Effector memory CD4-positive, alpha-beta T cell (primary cell): ENCODE results near the gene PRR15L.
"Not testable (repeated sequence)": the region's sequence is repeated elsewhere in the genome, so short reads cannot be mapped to it uniquely, and the experiment has no call there.

Experiments used
- DNase-seq, 3 donors: peaks; one replicate each; pipeline ENCODE4 v3.0.0-alpha.2; 2020
- H3K27ac ChIP-seq: 2 replicates; pipeline ENCODE4 v1.7.0; 2013; ENCODE audit warnings: mild to moderate bottlenecking, low read length, moderate library complexity; ENCODE audit not compliant: insufficient read depth, poor library complexity, severe bottlenecking
- H3K27me3 ChIP-seq: replicated peaks from 2 replicates; pipeline ENCODE4 v1.7.0; 2013; ENCODE audit warnings: mild to moderate bottlenecking, low read length; ENCODE audit not compliant: insufficient read depth, control insufficient read depth, poor library complexity, severe bottlenecking
- H3K36me3 ChIP-seq: 2 replicates; pipeline ENCODE4 v1.7.0; 2013; ENCODE audit warnings: mild to moderate bottlenecking, low read length, moderate library complexity; ENCODE audit not compliant: control insufficient read depth, insufficient read depth
- H3K4me1 ChIP-seq: 2 replicates; pipeline ENCODE4 v1.7.0; 2013; ENCODE audit warnings: low read length, mild to moderate bottlenecking; ENCODE audit not compliant: control insufficient read depth, insufficient read depth, poor library complexity, severe bottlenecking
- H3K4me3 ChIP-seq: 2 replicates; pipeline ENCODE4 v1.7.0; 2013; ENCODE audit warnings: low read length, low read depth, mild to moderate bottlenecking; ENCODE audit not compliant: insufficient read depth, poor library complexity, severe bottlenecking
- H3K9me3 ChIP-seq: 2 replicates; pipeline ENCODE4 v1.7.0; 2013; ENCODE audit warnings: mild to moderate bottlenecking, low read length, moderate library complexity; ENCODE audit not compliant: control insufficient read depth
- total RNA-seq, 3 donors: gene quantifications; one replicate each; lab custom pipeline; 2026; lab: John Stamatoyannopoulos, UW

Gene PRR15L, protein sequence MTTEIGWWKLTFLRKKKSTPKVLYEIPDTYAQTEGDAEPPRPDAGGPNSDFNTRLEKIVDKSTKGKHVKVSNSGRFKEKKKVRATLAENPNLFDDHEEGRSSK
- total RNA-seq, result 0 reads per million in 3 donors

DNA sequence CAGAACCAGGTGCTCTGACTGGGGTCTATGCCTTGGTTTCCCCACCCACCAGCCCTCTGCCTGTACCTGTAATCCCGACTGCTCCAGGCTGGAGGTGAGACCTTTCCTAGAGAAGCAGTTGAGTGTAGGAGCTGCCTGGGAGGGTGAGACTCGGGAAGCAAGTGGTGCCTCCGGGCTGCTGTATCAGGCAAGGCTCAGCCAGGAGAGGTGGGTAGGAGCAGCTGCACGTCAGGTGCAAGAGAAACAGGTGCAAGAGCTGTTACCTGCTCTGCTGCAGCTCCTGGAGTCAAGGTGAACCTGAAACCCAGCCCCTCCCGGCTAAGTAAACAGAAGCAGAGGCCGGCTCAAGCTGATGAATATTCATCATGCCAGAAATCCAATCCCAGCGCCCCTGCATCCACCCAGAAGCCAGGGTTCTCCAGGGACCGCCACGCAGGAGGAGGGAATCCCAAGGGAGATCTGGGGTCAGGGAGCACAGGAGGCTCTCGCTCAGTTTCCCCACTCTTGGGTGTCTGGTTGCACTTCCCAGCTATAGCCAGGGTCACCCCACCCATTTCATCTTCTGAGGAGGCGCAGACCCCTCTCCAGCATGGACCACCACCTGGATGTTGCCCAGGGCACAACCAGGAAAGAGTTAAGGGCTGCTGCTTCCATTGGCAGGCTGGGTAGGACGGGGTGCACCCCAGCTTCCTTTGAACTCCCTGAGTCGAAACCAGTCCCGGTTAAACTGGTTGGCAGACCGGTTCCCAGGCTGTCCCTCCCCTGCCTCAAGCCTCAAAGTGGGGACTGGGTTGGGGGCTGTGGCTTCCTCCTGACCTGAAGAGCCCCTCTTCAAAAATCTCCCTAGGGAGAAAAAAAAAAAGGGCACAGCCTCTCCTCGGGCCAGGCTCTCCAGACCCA, at the start of gene PRR15L:
Gene PRR15L (minus strand): TSS at position 293 of the 900 bp plus-strand sequence. CDS start 4,649 bp downstream, outside the sequence.
- Histone ChIP-seq H3K27me3 (no peaks in the 10 kb centered on the region), H3K4me3 (no peak within 1 kb of the TSS), H3K36me3 (no peaks in the 10 kb centered on the region)

DNA sequence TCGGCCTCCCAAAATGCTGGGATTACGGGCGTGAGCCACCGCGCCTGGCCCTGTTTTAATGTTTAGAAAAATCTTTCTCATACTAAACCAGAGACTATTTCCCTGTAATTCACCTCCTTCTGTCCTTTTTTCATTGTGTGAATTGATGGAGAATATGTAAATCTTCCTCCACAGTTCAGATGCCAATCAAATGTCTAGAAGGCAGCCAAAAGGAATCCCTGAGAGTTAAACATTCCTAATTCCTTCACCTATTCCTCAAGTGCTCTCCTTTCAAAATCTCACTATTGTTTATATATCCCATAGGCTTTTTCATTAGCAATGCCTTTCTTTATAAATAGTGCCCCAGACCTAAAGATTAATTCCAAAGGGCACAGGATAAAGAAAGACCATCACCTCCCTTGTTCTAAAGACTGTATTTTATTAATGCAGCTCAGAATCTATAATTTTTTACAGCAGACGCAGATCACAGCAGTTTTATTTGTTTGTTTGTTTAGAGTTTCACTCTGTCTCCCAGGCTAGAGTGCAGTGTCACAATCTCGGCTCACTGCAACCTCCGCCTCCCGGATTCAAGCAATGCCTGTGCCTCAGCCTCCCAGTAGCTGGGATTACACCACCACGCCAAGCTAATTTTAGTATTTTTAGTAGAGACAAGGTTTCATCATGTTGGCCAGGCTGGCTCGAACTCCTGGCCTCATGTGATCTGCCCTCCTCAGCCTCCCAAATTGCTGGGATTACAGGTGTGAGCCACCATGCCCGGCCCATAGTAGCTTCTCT, 49.4 kb upstream of the PRR15L start:
- peaks cover 8% of the 10 kb centered on the region for H3K4me1 ChIP-seq
- no peak overlapping the region for H3K27ac ChIP-seq
- H3K9me3 ChIP-seq, result no peaks in the 10 kb centered on the region
- no peak for DNase-seq
- H3K4me3 ChIP-seq, result no peak overlapping the region
- peaks cover 8% of the 10 kb centered on the region for H3K27me3 ChIP-seq
- H3K36me3 ChIP-seq, result no peaks in the 10 kb centered on the region

More for the DNA sequence above, at the start of gene PRR15L:
- Histone ChIP-seq H3K9me3 (no peaks in the 10 kb centered on the region), H3K4me1 (no peaks in the 10 kb centered on the region), H3K27ac (no peak within 1 kb of the TSS)
- no peak for DNase-seq

GRCh38 chr17:48004983-48005382, 47.3 kb upstream of the PRR15L start:
- no peak for DNase-seq
- H3K27me3 ChIP-seq, result peaks cover 2% of the 10 kb centered on the region
- no peak overlapping the region for H3K27ac ChIP-seq
- H3K4me1 ChIP-seq, result no peaks in the 10 kb centered on the region
- H3K4me3 ChIP-seq, result no peak overlapping the region
- H3K36me3 ChIP-seq, result no peaks in the 10 kb centered on the region
- H3K9me3 ChIP-seq, result no peaks in the 10 kb centered on the region

DNA sequence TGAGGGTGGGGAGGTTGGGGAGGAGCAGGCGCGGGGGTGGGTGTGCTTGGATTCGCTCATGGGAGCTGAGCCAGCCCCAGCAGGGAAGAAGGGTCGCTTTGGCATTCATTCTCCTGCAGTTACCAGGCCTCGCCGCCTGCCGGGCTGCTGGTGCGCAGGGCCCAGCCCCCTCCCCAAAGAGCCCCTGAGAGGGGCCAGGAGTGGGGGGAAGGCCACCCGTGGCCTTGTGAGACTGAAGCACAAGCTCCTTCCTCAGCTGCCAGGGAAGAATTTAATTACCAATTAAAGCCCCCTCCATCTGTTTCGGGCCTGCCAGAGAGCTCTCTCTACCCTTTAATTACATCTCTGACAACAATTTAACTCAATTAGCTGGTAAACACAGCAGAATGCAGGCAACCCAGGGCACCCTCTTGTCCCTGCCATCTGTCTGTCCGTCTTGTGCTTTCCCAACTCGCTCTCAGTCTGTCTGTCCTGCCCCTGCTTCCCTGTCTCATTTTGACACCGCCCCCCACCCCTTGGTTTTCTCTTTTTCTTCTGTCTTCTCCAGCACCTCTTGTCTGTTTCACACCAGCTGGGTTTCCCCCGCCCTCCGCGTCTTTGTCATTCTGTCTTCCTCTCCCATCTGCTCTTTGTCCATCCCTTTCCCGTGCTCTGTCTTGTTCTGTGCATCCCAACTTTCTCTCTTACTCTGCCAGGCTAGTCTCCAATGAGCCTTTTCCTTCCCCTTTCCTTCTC, 45.9 kb upstream of the PRR15L start:
- no peaks in the 10 kb centered on the region for H3K36me3 ChIP-seq
- DNase-seq, result no peak
- no peaks in the 10 kb centered on the region for H3K27me3 ChIP-seq
- no peaks in the 10 kb centered on the region for H3K9me3 ChIP-seq
- H3K4me1 ChIP-seq, result no peaks in the 10 kb centered on the region
- no peak overlapping the region for H3K27ac ChIP-seq
- H3K4me3 ChIP-seq, result no peak overlapping the region

GRCh38 chr17:48002916-48003416, 45.3 kb upstream of the PRR15L start:
- no peaks in the 10 kb centered on the region for H3K9me3 ChIP-seq
- H3K4me1 ChIP-seq, result no peaks in the 10 kb centered on the region
- DNase-seq, result no peak
- no peak overlapping the region for H3K27ac ChIP-seq
- no peak overlapping the region for H3K4me3 ChIP-seq
- H3K27me3 ChIP-seq, result no peaks in the 10 kb centered on the region
- no peaks in the 10 kb centered on the region for H3K36me3 ChIP-seq

GRCh38 chr17:48002266-48002915, 44.7 kb upstream of the PRR15L start:
- Histone ChIP-seq H3K27me3 (no peaks in the 10 kb centered on the region), H3K36me3 (no peaks in the 10 kb centered on the region), H3K27ac (no peak overlapping the region), H3K4me3 (no peak overlapping the region), H3K9me3 (no peaks in the 10 kb centered on the region), H3K4me1 (no peaks in the 10 kb centered on the region)
- DNase-seq, result no peak

DNA sequence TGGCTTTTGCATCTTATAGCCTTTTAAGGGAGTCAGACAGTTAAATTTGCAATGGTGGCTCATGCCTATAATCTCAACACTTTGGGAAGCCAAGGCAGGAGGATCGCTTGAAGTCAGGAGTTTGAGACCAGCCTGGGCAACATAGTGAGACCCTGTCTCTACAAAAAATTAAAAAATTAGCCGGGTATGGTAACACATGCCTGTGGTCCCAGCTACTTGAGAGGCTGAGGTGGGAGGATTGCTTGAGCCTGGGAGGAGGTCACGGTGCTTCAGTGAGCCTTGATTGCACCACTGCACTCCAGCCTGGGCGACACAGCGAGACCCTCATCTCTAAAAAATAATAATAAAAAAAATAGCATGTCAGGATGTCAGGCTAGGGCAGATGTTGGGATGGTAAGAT, 44.0 kb upstream of the PRR15L start:
- not testable (repeated sequence) for H3K4me3 ChIP-seq, H3K36me3 ChIP-seq, H3K4me1 ChIP-seq, DNase-seq, H3K9me3 ChIP-seq, H3K27ac ChIP-seq, H3K27me3 ChIP-seq

GRCh38 chr17:48001197-48001596, 43.5 kb upstream of the PRR15L start:
- no peak for DNase-seq

DNA sequence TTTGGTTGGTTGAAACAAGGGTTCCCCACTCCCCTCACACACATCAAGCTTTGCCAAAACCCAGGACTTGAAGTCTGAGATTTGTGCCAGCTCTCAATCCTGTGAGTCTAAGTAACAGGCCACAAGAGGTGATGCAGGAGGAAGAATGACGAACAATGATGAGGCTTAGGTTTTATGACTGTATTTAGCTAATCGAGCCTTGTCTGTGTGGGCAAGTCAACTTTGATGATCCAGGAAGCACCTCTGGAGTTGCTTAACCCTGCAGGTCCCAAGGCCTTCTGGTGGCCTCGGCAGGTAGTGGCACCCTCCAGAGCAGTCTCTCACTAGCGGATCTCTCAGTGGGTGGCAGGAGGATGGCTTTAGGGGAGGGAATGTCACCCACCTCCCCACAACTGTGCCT, 41.9 kb upstream of the PRR15L start:
- Histone ChIP-seq H3K27ac (no peak overlapping the region), H3K4me3 (no peak overlapping the region), H3K36me3 (no peaks in the 10 kb centered on the region), H3K9me3 (no peaks in the 10 kb centered on the region), H3K27me3 (no peaks in the 10 kb centered on the region), H3K4me1 (no peaks in the 10 kb centered on the region)
- DNase-seq, result no peak

More at GRCh38 chr17:48001197-48001596, 43.5 kb upstream of the PRR15L start:
- Histone ChIP-seq H3K27me3 (no peaks in the 10 kb centered on the region), H3K36me3 (no peaks in the 10 kb centered on the region), H3K9me3 (no peaks in the 10 kb centered on the region), H3K4me3 (no peak overlapping the region), H3K4me1 (no peaks in the 10 kb centered on the region), H3K27ac (no peak overlapping the region)
